ENCODE data around the gene OTUD5.

DNA sequence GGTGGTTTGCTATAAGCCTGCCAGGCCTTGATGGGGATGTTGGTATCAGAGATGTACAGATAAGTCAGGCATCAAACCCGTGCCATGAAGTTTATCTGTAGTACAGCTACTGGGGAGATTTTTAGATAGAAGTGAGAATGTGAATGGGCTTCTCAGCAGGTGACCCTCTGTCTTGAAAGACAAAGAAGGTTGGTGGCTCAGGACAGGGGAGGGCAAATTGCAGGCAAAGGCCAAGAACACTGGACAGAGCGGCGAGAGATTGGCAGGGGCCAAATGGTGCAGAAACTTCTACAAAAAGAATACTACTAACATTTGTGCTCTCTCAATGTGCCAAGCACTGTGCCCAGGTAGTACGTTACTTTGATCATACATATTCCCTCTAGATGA lies 36.7 kb downstream of the OTUD5 start:
- TF ChIP-seq, protein P1, sequence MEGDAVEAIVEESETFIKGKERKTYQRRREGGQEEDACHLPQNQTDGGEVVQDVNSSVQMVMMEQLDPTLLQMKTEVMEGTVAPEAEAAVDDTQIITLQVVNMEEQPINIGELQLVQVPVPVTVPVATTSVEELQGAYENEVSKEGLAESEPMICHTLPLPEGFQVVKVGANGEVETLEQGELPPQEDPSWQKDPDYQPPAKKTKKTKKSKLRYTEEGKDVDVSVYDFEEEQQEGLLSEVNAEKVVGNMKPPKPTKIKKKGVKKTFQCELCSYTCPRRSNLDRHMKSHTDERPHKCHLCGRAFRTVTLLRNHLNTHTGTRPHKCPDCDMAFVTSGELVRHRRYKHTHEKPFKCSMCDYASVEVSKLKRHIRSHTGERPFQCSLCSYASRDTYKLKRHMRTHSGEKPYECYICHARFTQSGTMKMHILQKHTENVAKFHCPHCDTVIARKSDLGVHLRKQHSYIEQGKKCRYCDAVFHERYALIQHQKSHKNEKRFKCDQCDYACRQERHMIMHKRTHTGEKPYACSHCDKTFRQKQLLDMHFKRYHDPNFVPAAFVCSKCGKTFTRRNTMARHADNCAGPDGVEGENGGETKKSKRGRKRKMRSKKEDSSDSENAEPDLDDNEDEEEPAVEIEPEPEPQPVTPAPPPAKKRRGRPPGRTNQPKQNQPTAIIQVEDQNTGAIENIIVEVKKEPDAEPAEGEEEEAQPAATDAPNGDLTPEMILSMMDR (IDR thresholded peaks at IDR 0.05): no peak
- no peak for TF ChIP-seq POLR2A (IDR thresholded peaks at IDR 0.05)

All from heart left ventricle (tissue), 13 donors.